GM23338 (cell line): ENCODE measurements around the gene PTBP3. TPM values are rescaled to one million over a fixed set of nuclear protein-coding genes. Genes with fewer than 3 reads are reported as not detected.

Experiments used
- ATAC-seq: fragments of 200-7000 bp; cut with Tn5 transposase; 3 replicates; pipeline ENCODE4 v1.9.1; 2020
- DNase-seq: peaks from one replicate; pipeline ENCODE4 v3.0.0-alpha.2; 2015; ENCODE audit warnings: low spot score
- H2AFZ ChIP-seq: fragments of 200-600 bp; sonication (generic); 2 replicates; pipeline ENCODE4 v1.8.0; 2016; ENCODE audit warnings: antibody characterized with exemption, mild to moderate bottlenecking, moderate library complexity
- H3F3A ChIP-seq: fragments of 200-600 bp; sonication (generic); replicated peaks from 2 replicates; pipeline ENCODE4 v1.8.0; 2017; ENCODE audit warnings: antibody characterized with exemption, mixed run types, low read depth
- H3K27ac ChIP-seq: fragments of 200-600 bp; sonication (generic); 2 replicates; pipeline ENCODE4 v1.6.1; 2016; ENCODE audit warnings: low read depth
- H3K27me3 ChIP-seq: fragments of 200-600 bp; sonication (generic); 2 replicates; pipeline ENCODE4 v1.8.0; 2016; ENCODE audit warnings: mild to moderate bottlenecking, mixed run types, moderate library complexity; ENCODE audit not compliant: insufficient read depth
- H3K36me3 ChIP-seq: fragments of 200-600 bp; sonication (generic); 2 replicates; pipeline ENCODE4 v1.8.0; 2016; ENCODE audit warnings: mild to moderate bottlenecking; ENCODE audit not compliant: insufficient read depth
- H3K4me1 ChIP-seq: fragments of 200-600 bp; sonication (generic); 2 replicates; pipeline ENCODE4 v1.8.0; 2016; ENCODE audit warnings: mild to moderate bottlenecking, moderate library complexity; ENCODE audit not compliant: insufficient read depth
- H3K4me2 ChIP-seq: fragments of 200-600 bp; sonication (generic); 2 replicates; pipeline ENCODE4 v1.7.1; 2017; ENCODE audit warnings: mixed run types
- H3K4me3 ChIP-seq: fragments of 200-600 bp; sonication (generic); 2 replicates; pipeline ENCODE4 v1.6.1; 2016; ENCODE audit warnings: mixed run types
- H3K79me2 ChIP-seq: fragments of 200-600 bp; sonication (generic); replicated peaks from 2 replicates; pipeline ENCODE4 v1.8.0; 2017; ENCODE audit warnings: mild to moderate bottlenecking; ENCODE audit not compliant: insufficient read depth
- H3K9me2 ChIP-seq: fragments of 200-600 bp; sonication (generic); 2 replicates; pipeline ENCODE4 v1.8.0; 2017; ENCODE audit not compliant: insufficient read depth
- H4K20me1 ChIP-seq: fragments of 200-600 bp; sonication (generic); replicated peaks from 2 replicates; pipeline ENCODE4 v1.8.0; 2017; ENCODE audit warnings: mild to moderate bottlenecking; ENCODE audit not compliant: insufficient read depth
- H3K27ac Mint-ChIP-seq: 2 replicates; pipeline ENCODE4 v1.8.0; 2020; ENCODE audit warnings: inconsistent platforms, mild to moderate bottlenecking, moderate library complexity, mixed read lengths
- H3K27me3 Mint-ChIP-seq: 3 replicates; pipeline ENCODE4 v1.8.0; 2022; ENCODE audit warnings: low read depth, mild to moderate bottlenecking, moderate library complexity, mixed read lengths, inconsistent platforms; ENCODE audit not compliant: insufficient read depth, poor library complexity
- H3K36me3 Mint-ChIP-seq: 3 replicates; pipeline ENCODE4 v1.8.0; 2021; ENCODE audit warnings: low read depth, mild to moderate bottlenecking, inconsistent platforms, moderate library complexity, mixed read lengths
- H3K4me1 Mint-ChIP-seq: 3 replicates; pipeline ENCODE4 v1.8.0; 2020; ENCODE audit warnings: mild to moderate bottlenecking, inconsistent platforms, mixed read lengths
- H3K4me3 Mint-ChIP-seq: 3 replicates; pipeline ENCODE4 v1.8.0; 2021; ENCODE audit warnings: moderate library complexity, mild to moderate bottlenecking, inconsistent platforms, mixed read lengths
- H3K9me3 Mint-ChIP-seq: 3 replicates; pipeline ENCODE4 v1.8.0; 2020; ENCODE audit warnings: moderate library complexity, mild to moderate bottlenecking, inconsistent platforms, mixed read lengths
- CREB1 ChIP-seq: fragments of 250-450 bp; sonication (Bioruptor Pico); IDR thresholded peaks from 2 replicates; pipeline ENCODE4 v1.5.0; 2020; ENCODE audit warnings: low read depth, mild to moderate bottlenecking, moderate library complexity
- CTCF ChIP-seq, 2 experiments: fragments of 200-600 bp in 1 of 2; sonication (generic) in 1 of 2; conservative IDR thresholded peaks; 2 replicates each; pipeline versions ENCODE4 v1.5.1 to v1.6.1; 2016 to 2017; ENCODE audit warnings: antibody characterized with exemption in 2 of 2, low read depth in 2 of 2, mild to moderate bottlenecking in 2 of 2, moderate library complexity in 1 of 2
- ETS1 ChIP-seq: IDR thresholded peaks from 2 replicates; pipeline ENCODE4 v1.6.1; 2016; ENCODE audit warnings: antibody characterized with exemption
- EZH2 ChIP-seq: fragments of 200-600 bp; sonication (generic); IDR thresholded peaks from one replicate; pipeline ENCODE4 v1.8.0; 2017; ENCODE audit warnings: antibody characterized with exemption, mild to moderate bottlenecking, low read depth; ENCODE audit not compliant: unreplicated experiment
- EZH2phosphoT487 ChIP-seq: fragments of 200-600 bp; sonication (generic); IDR thresholded peaks from one replicate; pipeline ENCODE4 v1.8.1; 2018; ENCODE audit warnings: antibody characterized with exemption; ENCODE audit not compliant: unreplicated experiment
- JUNB ChIP-seq: IDR thresholded peaks from one replicate; pipeline ENCODE4 v1.6.1; 2016; ENCODE audit warnings: antibody characterized with exemption; ENCODE audit not compliant: unreplicated experiment
- NANOG ChIP-seq: IDR thresholded peaks from 2 replicates; pipeline ENCODE4 v1.6.1; 2016; ENCODE audit warnings: antibody characterized with exemption, borderline replicate concordance
- POLR2AphosphoS5 ChIP-seq: IDR thresholded peaks from 2 replicates; pipeline ENCODE4 v1.6.1; 2016; ENCODE audit warnings: antibody characterized with exemption, low read depth
- REST ChIP-seq: IDR thresholded peaks from one replicate; pipeline ENCODE4 v1.6.1; 2018; ENCODE audit warnings: antibody characterized with exemption; ENCODE audit not compliant: unreplicated experiment
- STAT1 ChIP-seq: IDR thresholded peaks from one replicate; pipeline ENCODE4 v1.6.1; 2016; ENCODE audit warnings: antibody characterized with exemption; ENCODE audit not compliant: unreplicated experiment
- ZNF331 ChIP-seq: fragments of 250-450 bp; sonication (Bioruptor Pico); IDR thresholded peaks from 2 replicates; pipeline ENCODE4 v1.5.0; 2020; ENCODE audit warnings: low read depth, mild to moderate bottlenecking, moderate library complexity
- ZNF462 ChIP-seq: fragments of 250-450 bp; sonication (Bioruptor Pico); IDR thresholded peaks from 2 replicates; pipeline ENCODE4 v1.5.0; 2020; ENCODE audit warnings: mild to moderate bottlenecking, moderate library complexity
- polyA plus RNA-seq: library from polyadenylated mRNA; unstranded; fragments of >200 nt; fragmentation: Nextera tagmentation; extraction: Ambion mirVana; gene quantifications from 2 replicates; pipeline ENCODE4 v1.2.1, GENCODE V29; 2016
- total RNA-seq: library from RNA; depleted of rRNA; stranded (reverse); fragments of >200 nt; shearing (Covaris generic); gene quantifications from 2 replicates; pipeline ENCODE4 v1.2.3, GENCODE V29; 2014

The PTBP3 gene
- total and polyA plus RNA-seq, 2 experiments from 2014 or later, result 20.0 to 92.9 TPM

- TF ChIP-seq STAT1 (no peak), ZNF331 (CRISPR knock-in tag) (no peak), CREB1 (CRISPR knock-in tag) (no peak), REST (no peak), NANOG (no peak), EZH2phosphoT487 (no peak)
These were observed 84.1 kb downstream of the PTBP3 start (continued) for GRCh38 chr9:112249277-112249676.

- DNase-seq, result no peak
- H3K4me2 ChIP-seq, result no peak overlapping the region
- no peak overlapping the region for H2AFZ ChIP-seq
- no peaks in the 10 kb centered on the region for H3K79me2 ChIP-seq
- H4K20me1 ChIP-seq, result no peaks in the 10 kb centered on the region; the same call in 1 of the 2 replicates
- peaks cover 8% of the 10 kb centered on the region; the same call in 2 of the 3 replicates for H3K36me3 Mint-ChIP-seq
- no peaks in the 10 kb centered on the region for H3K9me2 ChIP-seq
- H3K4me1 Mint-ChIP-seq, result no peaks in the 10 kb centered on the region; the same call in 2 of the 3 replicates
- no peaks in the 10 kb centered on the region for H3K27me3 Mint-ChIP-seq
- no peaks in the 10 kb centered on the region for H3K4me1 ChIP-seq
- no peak overlapping the region for H3K27ac ChIP-seq
- no peaks in the 10 kb centered on the region; the same call in 2 of the 3 replicates for H3K9me3 Mint-ChIP-seq
- no peak overlapping the region for H3K4me3 ChIP-seq
- H3K27ac Mint-ChIP-seq, result no peak overlapping the region
- H3K27me3 ChIP-seq, result no peaks in the 10 kb centered on the region
- H3F3A ChIP-seq, result no peaks in the 10 kb centered on the region
- ATAC-seq, result no peak
- H3K36me3 ChIP-seq, result peaks cover 5% of the 10 kb centered on the region; the same call in 1 of the 2 replicates
- H3K4me3 Mint-ChIP-seq, result no peak overlapping the region
- TF ChIP-seq ZNF331 (CRISPR knock-in tag) (no peak), NANOG (no peak), STAT1 (no peak), ZNF462 (no peak), POLR2AphosphoS5 (no peak), JUNB (no peak), CREB1 (CRISPR knock-in tag) (no peak), EZH2 (no peak), CTCF (conservative IDR thresholded peaks at IDR 0.05; ENCODE audit: low read depth in 2 of 2) (no peak), ETS1 (no peak)
These were observed 84.7 kb downstream of the PTBP3 start for GRCh38 chr9:112248722-112249121.
